ENCODE measurements around the gene IFI35. TPM values are rescaled to one million over a fixed set of nuclear protein-coding genes. Genes with fewer than 3 reads are reported as not detected.
A peak's percentile ranks its signal among the peaks of the same experiment; 100 is the strongest.

The IFI35 gene
- total and polyA plus RNA-seq, 2 of the 8 experiments (the other 6 are each of a cell fraction or from before 2014, with no cell fraction given), result 2.5 to 4.7 TPM

- H3K4me3 ChIP-seq (ENCODE audit: extremely low read depth in 1 of 4, insufficient read depth in 2 of 4, low read depth in 3 of 4, low read length in 4 of 4), result no peak overlapping the region
- no peak overlapping the region for H2BK12ac ChIP-seq (ENCODE audit: low read depth, low read length)
- H3K9ac ChIP-seq (replicated peaks in 1 of 4; ENCODE audit: extremely low read depth in 1 of 4, low read depth in 3 of 4, low read length in 3 of 4), result no peak overlapping the region
- no peak overlapping the region for H3K14ac ChIP-seq (ENCODE audit: insufficient read length)
- no peaks in the 10 kb centered on the region for H3K79me1 ChIP-seq (ENCODE audit: low read depth, low read length)
- H3K27me3 ChIP-seq (replicated peaks in 1 of 4; ENCODE audit: control insufficient read depth in 3 of 4, extremely low read depth in 1 of 4, insufficient read depth in 3 of 4, low read length in 3 of 4), result no peaks in the 10 kb centered on the region
- H3K27ac ChIP-seq (ENCODE audit: low read depth, low read length), result no peak overlapping the region
- no peak overlapping the region for H4K8ac ChIP-seq (ENCODE audit: extremely low read depth, insufficient read depth, low read length)
- H3K4ac ChIP-seq (replicated peaks; ENCODE audit: insufficient read length, low read depth, low read length), result no peak overlapping the region
- no peak for FAIRE-seq
- peak overlapping the region in 1 of 2 experiments; percentile 60; a peak in 1 of 4 replicates for H3K4me2 ChIP-seq (ENCODE audit: insufficient read depth in 1 of 2, low read depth in 2 of 2, low read length in 2 of 2)
- H2BK15ac ChIP-seq (ENCODE audit: low read length), result no peak overlapping the region
- H2AK5ac ChIP-seq (ENCODE audit: low read depth, low read length), result no peak overlapping the region
- no peak overlapping the region for H2AFZ ChIP-seq (ENCODE audit: low read length)
- DNase-seq (ENCODE audit: low read depth in 1 of 2, low spot score in 2 of 2), result no peak
- no peak overlapping the region for H2BK20ac ChIP-seq (ENCODE audit: low read length)
- no peak overlapping the region for H4K91ac ChIP-seq (replicated peaks; ENCODE audit: insufficient read length, low read length)
- peaks cover 1 to 32% (median 22%) of the 10 kb centered on the region in 4 experiments for H3K4me1 ChIP-seq (replicated peaks in 1 of 4; ENCODE audit: control insufficient read depth in 3 of 4, insufficient read depth in 4 of 4, low read length in 3 of 4)
- H4K5ac ChIP-seq (ENCODE audit: insufficient read length, low read depth, low read length), result no peak overlapping the region
- H3K23me2 ChIP-seq (ENCODE audit: low read depth, low read length), result no peaks in the 10 kb centered on the region
- H2BK5ac ChIP-seq (ENCODE audit: low read depth, low read length), result 0 out of 2 replicates have a peak overlapping the region, but pooled peaks have one; percentile 40
- H3K79me2 ChIP-seq (ENCODE audit: control insufficient read depth in 1 of 2, insufficient read depth in 2 of 2, low read length in 2 of 2), result no peaks in the 10 kb centered on the region
- H4K20me1 ChIP-seq (replicated peaks in 1 of 2; ENCODE audit: control insufficient read depth in 1 of 2, insufficient read depth in 2 of 2, low read length in 2 of 2), result no peaks in the 10 kb centered on the region
- H3K23ac ChIP-seq (ENCODE audit: insufficient read length), result no peak overlapping the region
- ChIA-PET CTCF (ENCODE audit: partially characterized antibody) (interaction anchor here (0.9 to 3.7 kb wide), 9 partner anchors 8 to 39 kb away, joined by 3 to 21 read pairs (median 3); partner anchors contain the start of gene IFI35), POLR2A (ENCODE audit: partially characterized antibody) (interaction anchor here (1.0 to 5.6 kb wide), 7 partner anchors 9 to 272 kb away, joined by 3 to 61 read pairs (median 8); partner anchors contain the start of genes RND2, RPL27 and VAT1)
- no peak overlapping the region for H3K56ac ChIP-seq (replicated peaks; ENCODE audit: insufficient read length, low read depth, low read length)
- H3K9me3 ChIP-seq (ENCODE audit: insufficient read depth in 2 of 2, low read depth in 1 of 2, low read length in 1 of 2), result no peaks in the 10 kb centered on the region
- no peak overlapping the region for H2BK120ac ChIP-seq (replicated peaks; ENCODE audit: low read depth, low read length)
- H3K18ac ChIP-seq (ENCODE audit: extremely low read depth, low read length), result no peak overlapping the region
- peaks cover 0 to 4% (median 0%) of the 10 kb centered on the region in 4 experiments; a peak in 3 of 8 replicates for H3K36me3 ChIP-seq (ENCODE audit: control insufficient read depth in 2 of 4, insufficient read depth in 4 of 4, low read length in 3 of 4)
- TF ChIP-seq SP1 (IDR thresholded peaks at IDR 0.05; ENCODE audit: low read depth, low read length) (no peak), HDAC2 (IDR thresholded peaks at IDR 0.05; ENCODE audit: borderline replicate concordance in 1 of 2, low read depth in 2 of 2, low read length in 2 of 2) (no peak), JUN (IDR thresholded peaks at IDR 0.05; ENCODE audit: low read depth, low read length) (no peak), ATF3 (IDR thresholded peaks at IDR 0.05; ENCODE audit: insufficient read depth, low read depth, low read length) (no peak), SP4 (IDR thresholded peaks at IDR 0.05; ENCODE audit: low read length) (no peak), TAF1 (IDR thresholded peaks at IDR 0.05; ENCODE audit: low read depth, low read length) (no peak), CHD2 (IDR thresholded peaks at IDR 0.05; ENCODE audit: low read length) (no peak), POU5F1 (IDR thresholded peaks at IDR 0.05; ENCODE audit: low read depth, low read length) (no peak), CBX8 (IDR thresholded peaks at IDR 0.05; ENCODE audit: borderline replicate concordance, low read depth, low read length) (no peak), SP2 (IDR thresholded peaks at IDR 0.05; ENCODE audit: low read length) (no peak), RXRA (IDR thresholded peaks at IDR 0.05; ENCODE audit: insufficient read depth, low read depth, low read length) (no peak), POLR2AphosphoS5 (IDR thresholded peaks at IDR 0.05; ENCODE audit: low read depth, low read length) (no peak), SUZ12 (IDR thresholded peaks at IDR 0.05; ENCODE audit: low read length) (no peak), SRF (IDR thresholded peaks at IDR 0.05; ENCODE audit: low read depth, low read length) (no peak), BCL11A (IDR thresholded peaks at IDR 0.05; ENCODE audit: low read depth in 2 of 2, low read length in 2 of 2) (no peak), KDM5A (IDR thresholded peaks at IDR 0.05; ENCODE audit: low read length) (no peak)
These were observed 36.7 kb downstream of the IFI35 start for GRCh38 chr17:43043307-43043706.

Measured in H1 (cell line).